Measurements from ENCODE around the gene PCBP1.

PCBP1 gene

GRCh38 chr2:70061317-70061716 lies 26.0 kb upstream of the PCBP1 start:
- no peak overlapping the region for H3K4me3 ChIP-seq (replicated peaks in 1 of 2; ENCODE audit: low read depth in 2 of 2, low read length in 2 of 2)
- DNase-seq (ENCODE audit: low read depth in 2 of 2), result no peak
- TF ChIP-seq CTCF (IDR thresholded peaks at IDR 0.05; ENCODE audit: low read depth, low read length), result no peak

- TF ChIP-seq CTCF (IDR thresholded peaks at IDR 0.05; ENCODE audit: low read depth, low read length), result no peak
- H3K4me3 ChIP-seq (replicated peaks in 1 of 2; ENCODE audit: low read depth in 2 of 2, low read length in 2 of 2), result no peak overlapping the region
- DNase-seq (ENCODE audit: low read depth in 2 of 2), result no peak
Observed at GRCh38 chr2:70062270-70062669, 25.0 kb upstream of the PCBP1 start.

GRCh38 chr2:70068119-70068518 lies 19.2 kb upstream of the PCBP1 start:
- no peak overlapping the region for H3K4me3 ChIP-seq (replicated peaks in 1 of 2; ENCODE audit: low read depth in 2 of 2, low read length in 2 of 2)
- no peak for TF ChIP-seq CTCF (IDR thresholded peaks at IDR 0.05; ENCODE audit: low read depth, low read length)
- DNase-seq (ENCODE audit: low read depth in 2 of 2), result no peak

GRCh38 chr2:70069049-70069448 lies 18.2 kb upstream of the PCBP1 start:
- no peak for DNase-seq (ENCODE audit: low read depth in 2 of 2)
- no peak for TF ChIP-seq CTCF (IDR thresholded peaks at IDR 0.05; ENCODE audit: low read depth, low read length)
- no peak overlapping the region for H3K4me3 ChIP-seq (replicated peaks in 1 of 2; ENCODE audit: low read depth in 2 of 2, low read length in 2 of 2)

GRCh38 chr2:70070542-70071268 lies 16.6 kb upstream of the PCBP1 start:
- DNase-seq (ENCODE audit: low read depth in 2 of 2), result peak; percentile 93
- H3K4me3 ChIP-seq (replicated peaks in 1 of 2; ENCODE audit: low read depth in 2 of 2, low read length in 2 of 2), result no peak overlapping the region
- TF ChIP-seq CTCF (IDR thresholded peaks at IDR 0.05; ENCODE audit: low read depth, low read length), result peak; percentile 94

GRCh38 chr2:70073493-70073892 lies 13.8 kb upstream of the PCBP1 start:
- DNase-seq (ENCODE audit: low read depth in 2 of 2), result no peak
- TF ChIP-seq CTCF (IDR thresholded peaks at IDR 0.05; ENCODE audit: low read depth, low read length), result no peak

GRCh38 chr2:70078384-70078783 lies 8.9 kb upstream of the PCBP1 start:
- no peak for DNase-seq (ENCODE audit: low read depth in 2 of 2)
- no peak overlapping the region for H3K4me3 ChIP-seq (replicated peaks in 1 of 2; ENCODE audit: low read depth in 2 of 2, low read length in 2 of 2)
- no peak for TF ChIP-seq CTCF (IDR thresholded peaks at IDR 0.05; ENCODE audit: low read depth, low read length)

More at GRCh38 chr2:70073493-70073892, 13.8 kb upstream of the PCBP1 start:
- H3K4me3 ChIP-seq (replicated peaks in 1 of 2; ENCODE audit: low read depth in 2 of 2, low read length in 2 of 2), result no peak overlapping the region
